GM12865 (cell line): ENCODE data around the gene CDKAL1.

Experiments used
- DNase-seq: peaks from one replicate; pipeline ENCODE4 v3.0.0; 2010; ENCODE audit warnings: low read depth
- H3K4me3 ChIP-seq: 2 replicates; pipeline ENCODE4 v1.5.1; 2011; ENCODE audit warnings: mild to moderate bottlenecking, low read depth, low read length, control low read depth
- CTCF ChIP-seq: IDR thresholded peaks from 2 replicates; pipeline ENCODE4 v1.5.1; 2011; ENCODE audit warnings: low read length, control low read depth, low read depth, inconsistent platforms; ENCODE audit not compliant: insufficient read depth; ENCODE audit errors: missing control alignments

Gene CDKAL1

DNA sequence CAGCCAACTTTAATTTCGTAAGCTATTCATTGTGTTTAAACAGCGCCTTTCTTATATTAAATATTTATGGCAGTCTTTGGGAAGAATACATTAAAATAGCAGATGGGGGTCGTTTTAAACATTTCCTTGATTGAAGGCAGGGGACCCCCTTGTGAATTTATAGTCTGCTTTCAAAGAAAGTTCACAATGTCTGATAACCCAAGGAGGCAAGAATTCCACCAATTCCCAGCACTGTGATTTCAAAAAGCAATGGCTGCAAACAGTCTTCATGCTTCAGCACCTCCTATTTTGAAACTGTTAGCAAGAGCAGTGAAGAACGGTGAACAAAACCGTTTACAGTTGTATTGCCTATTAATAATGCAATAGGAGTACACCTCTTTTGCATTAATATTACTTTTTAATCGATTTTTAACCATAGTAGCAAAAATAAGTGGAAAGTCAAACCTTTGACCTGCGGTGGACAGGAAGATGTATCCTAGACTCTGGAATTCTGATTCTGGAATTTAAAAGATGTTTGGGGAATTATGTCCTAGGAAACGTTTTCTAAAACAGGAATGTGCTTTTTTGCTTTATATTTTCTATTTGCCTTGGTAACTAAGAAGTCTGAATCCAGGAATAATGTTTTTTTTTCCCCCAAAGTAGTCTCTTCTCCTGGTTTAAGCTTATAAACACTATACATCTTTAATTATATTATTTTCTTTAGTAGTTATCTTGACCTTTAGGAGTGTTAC lies 393.0 kb downstream of the CDKAL1 start:
- DNase-seq = no peak
- H3K4me3 ChIP-seq = no peak overlapping the region
- no peak for TF ChIP-seq CTCF

DNA sequence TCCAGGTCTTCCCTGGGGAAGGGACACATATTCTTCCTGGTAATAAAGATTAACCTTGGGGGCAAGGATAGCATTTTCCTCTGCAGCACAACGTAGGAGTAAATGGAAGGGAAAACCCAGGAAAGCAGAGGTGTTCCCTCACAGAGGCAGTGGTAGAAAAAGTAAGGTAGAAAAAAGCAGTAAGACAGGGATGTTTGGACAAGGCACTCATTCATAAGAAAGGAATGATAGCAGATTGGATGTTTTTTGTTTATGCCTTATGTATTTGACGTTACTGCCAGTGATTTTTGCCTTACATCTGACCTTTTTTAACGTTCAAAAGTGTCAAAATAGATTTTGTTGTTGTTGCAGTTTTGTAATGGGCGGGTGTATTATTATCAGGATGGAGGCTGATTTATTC lies 395.0 kb downstream of the CDKAL1 start:
- no peak overlapping the region for H3K4me3 ChIP-seq
- TF ChIP-seq CTCF = no peak
- no peak for DNase-seq

GRCh38 chr6:20931093-20931492 lies 396.8 kb downstream of the CDKAL1 start:
- H3K4me3 ChIP-seq = no peak overlapping the region
- no peak for DNase-seq
- no peak for TF ChIP-seq CTCF

- no peak for DNase-seq
- no peak for TF ChIP-seq CTCF
- no peak overlapping the region for H3K4me3 ChIP-seq
Measured at GRCh38 chr6:20931772-20932171, 397.5 kb downstream of the CDKAL1 start.

- no peak overlapping the region for H3K4me3 ChIP-seq
- no peak for TF ChIP-seq CTCF
- no peak for DNase-seq
Measured at GRCh38 chr6:20932284-20932683, 398.0 kb downstream of the CDKAL1 start.

DNA sequence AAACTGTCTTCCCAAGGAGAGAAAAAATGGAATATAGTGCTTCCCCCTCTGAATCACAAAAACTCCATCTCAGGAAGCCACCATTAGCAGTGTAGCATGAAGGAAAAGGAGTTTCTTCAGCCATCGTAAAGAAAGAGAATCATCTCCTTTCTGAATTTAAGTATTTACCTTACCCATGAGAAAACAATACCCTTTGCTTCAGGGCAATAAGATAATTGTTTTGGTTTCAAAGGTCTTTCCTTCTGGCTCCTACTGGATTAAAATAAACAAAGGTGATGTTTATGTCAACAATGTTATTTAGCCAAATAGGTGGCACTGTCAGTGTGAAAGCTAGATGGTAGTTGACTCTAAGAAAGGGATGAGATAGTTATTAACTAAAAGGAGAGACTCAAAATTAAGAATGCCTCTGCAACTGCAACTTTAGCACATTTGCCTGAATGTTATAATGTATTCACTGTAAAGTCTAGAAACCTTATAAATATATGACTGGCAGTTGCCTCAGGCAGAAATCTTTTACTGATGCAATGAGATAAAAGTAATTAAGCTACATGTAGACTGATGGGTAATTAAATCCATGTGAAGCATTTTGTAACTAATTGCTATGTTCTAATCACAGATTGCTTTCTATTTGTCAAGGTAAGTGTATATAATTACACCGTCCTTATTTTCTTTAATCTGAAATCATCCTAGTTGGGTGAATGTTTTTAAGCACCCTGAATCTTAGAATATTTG lies 399.0 kb downstream of the CDKAL1 start:
- no peak for DNase-seq
- no peak overlapping the region for H3K4me3 ChIP-seq
- no peak for TF ChIP-seq CTCF
